Activated effector memory CD4-positive, alpha-beta T cell treated with anti-CD3 and anti-CD28 coated beads, Interleukin-2, amount 50 U/mL, for 16 hours (primary cell): Measurements from ENCODE around the gene PIGB.
"Not testable (repeated sequence)": the region's sequence is repeated elsewhere in the genome, so short reads cannot be mapped to it uniquely, and the experiment has no call there.

Source experiments
- DNase-seq: peaks from one replicate; pipeline ENCODE4 v3.0.0-alpha.2; 2020

PIGB gene

DNA sequence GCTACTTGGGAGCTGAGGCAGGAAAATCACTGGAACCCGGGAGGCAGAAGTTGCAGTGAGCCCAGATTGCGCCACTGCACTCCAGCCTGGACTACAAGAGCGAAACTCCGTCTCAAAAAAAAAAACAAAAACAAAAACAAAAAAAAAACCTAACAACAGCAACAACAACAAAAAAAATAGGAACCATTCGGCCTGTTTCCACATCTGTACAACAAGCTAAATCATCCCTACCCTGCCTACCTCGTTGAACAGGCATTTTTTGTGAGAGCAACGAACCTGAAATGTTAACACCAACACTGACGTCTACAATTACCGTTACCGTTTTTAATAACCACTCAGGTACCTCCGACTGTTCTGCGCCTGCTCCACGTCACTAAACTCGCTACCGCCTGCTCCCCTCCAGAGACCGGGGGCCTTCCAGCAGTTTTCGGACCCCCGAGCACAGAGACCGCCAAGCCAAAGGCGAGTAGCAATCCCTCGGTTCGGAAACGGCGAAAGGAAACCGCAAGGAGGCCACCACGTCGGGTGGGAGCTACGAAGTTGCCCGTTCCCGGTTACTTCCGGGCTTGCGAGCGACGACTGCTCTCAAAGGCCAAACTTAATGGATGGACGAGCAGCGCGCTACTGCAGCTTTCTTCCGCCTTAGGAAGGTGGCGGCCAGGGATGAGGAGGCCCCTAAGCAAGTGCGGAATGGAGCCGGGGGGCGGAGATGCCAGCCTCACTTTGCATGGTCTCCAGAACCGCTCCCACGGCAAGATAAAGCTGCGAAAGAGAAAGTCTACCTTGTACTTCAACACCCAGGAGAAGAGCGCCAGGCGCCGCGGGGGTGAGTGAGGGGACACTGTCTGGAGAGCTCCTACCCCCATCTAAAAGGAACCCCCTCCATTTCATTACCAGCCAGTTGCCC is at the start of gene PIGB, which contains the start of gene PIGBOS1:
Gene PIGB (plus strand): TSS at position 635 of the 907 bp plus-strand sequence. CDS start 29 bp downstream, at position 664.
Gene PIGBOS1 (minus strand): TSS at position 536 of the 907 bp plus-strand sequence. CDS start 1,331 bp downstream, outside the sequence.
- peak; percentile 90 for DNase-seq

DNA sequence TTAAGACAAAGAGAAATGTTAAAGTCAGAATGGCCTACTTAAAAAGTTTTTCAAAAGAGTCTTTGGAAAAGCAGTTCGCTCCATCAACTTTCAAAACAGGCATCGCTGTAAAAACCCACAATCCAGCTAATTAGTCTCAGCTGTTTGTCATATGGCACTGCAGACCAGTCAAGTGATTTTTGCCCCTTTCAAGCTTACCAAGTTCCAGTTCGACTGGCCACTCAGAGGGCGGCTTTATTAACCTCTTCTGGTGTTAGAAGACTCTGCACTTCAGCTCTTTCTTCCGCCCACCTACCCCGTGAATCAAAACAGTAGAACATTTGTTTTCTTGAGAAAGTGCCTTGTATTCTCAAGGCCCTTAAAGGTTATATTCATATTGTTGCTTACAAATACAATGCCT is 48.7 kb upstream of the PIGB start:
- no peak for DNase-seq

DNA sequence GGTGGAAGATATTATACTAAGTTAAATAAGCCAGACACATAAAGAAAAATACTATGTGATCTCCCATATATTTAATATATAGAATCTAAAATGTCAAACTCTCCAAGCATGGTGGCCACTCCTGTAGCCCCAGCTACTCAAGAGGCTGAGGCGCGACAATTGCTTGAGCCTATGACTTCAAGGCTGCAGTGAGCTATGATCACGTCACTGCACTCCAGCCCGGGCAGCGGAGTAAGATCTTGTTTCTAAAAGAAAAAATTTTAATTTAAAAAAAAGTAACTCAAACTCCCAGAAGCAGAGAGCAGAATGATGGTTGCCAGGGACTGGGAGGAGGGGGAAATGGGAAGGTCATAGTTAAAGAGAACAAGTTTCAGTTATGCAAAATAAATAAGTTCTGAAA is 42.7 kb upstream of the PIGB start:
- DNase-seq = no peak

DNA sequence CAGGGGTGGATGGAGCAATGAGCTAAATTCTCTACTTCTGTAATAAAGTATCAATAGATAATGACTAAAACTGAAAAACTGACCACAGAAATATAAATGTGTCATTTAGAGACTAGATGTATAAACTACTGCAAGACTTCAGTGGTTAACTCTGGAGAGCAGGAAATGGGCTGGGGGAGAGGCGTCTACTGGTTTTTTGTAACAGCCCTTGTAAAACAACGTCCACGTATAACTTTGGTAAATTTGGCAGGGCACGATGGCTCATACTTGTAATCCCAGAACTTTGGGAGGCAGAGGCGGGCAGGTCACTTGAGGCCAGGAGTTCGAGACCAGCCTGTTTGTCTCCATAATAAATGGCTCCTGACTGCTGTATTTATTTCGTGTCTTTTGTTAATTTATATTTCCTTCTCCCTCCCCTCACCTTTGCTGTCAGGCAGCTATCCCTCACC is 41.9 kb upstream of the PIGB start:
- peak; percentile 82 for DNase-seq

DNA sequence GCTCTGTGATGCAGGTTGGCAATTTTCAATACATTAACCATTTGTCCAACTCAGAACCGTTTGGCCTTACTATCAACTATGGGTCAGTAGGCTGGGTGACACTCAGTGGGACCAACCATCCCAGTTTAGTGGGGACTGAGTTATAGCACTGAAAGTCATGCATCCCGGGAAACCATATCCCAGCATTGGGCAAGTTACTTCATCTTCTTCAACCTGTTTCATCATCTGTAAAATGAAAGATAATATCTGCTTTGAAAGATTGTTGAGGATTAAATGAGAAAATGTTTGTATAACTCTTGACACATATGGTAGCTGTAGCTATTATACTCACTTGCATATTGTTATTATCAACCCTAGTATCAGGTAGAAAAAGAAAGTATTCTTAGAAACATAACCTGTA is 41.3 kb upstream of the PIGB start:
- no peak for DNase-seq

DNA sequence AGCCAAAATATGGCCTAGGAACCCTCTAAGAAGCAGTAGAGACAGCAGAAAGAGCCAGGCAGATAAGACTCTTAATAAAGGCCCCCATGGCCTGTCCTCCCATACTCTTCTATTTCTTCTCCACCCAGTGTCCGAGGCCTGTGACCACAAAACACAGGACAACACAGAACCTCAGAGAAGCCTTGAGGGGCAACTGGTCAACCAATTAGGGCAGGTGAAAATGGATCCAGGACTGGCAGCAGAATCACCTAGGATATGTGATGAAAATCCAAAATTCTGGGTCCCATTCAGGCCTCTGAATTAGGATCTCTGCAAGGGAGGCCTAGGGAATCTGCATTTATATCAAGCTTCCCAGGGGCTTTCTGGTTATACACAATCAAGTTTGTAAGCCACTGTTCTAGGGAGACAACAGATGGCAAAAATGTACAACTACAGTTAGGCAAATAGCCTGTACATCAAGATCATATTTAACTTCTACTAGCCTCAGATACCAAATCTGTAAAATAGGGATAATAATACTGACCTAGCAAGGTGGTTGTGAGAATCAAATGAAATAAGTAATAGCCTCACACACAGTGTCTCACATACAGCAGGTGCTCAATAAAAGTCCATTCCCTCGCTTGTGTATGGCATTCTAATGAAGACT is 39.8 kb upstream of the PIGB start:
- DNase-seq = no peak

DNA sequence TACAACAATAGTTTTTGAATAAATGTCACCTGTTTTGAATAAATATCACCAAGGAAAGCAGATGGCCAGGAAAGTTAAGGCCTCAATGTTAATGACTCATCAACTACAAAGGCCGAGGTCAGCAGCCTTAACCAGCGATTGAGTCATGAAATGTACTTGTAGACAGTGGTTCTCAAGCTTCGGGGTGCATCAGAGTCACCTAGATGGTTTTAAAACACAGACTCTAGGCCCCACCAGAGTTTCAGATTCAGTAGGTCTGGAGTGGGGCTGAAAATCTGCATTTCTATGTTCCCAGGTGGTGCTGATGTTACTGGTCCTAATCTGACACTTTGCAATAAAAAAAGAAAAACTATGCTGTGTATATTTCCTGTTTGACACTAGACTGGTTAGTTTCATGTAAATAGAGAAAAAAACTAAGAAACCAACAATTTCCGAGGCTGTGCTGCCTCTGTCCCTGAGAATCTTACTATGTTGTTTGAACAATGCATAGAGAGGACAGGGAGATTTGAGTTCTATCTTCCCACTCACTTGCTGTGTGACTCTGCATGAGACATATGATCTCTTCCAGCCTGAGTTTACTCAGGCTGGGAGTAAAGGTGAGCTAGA is 39.2 kb upstream of the PIGB start:
- DNase-seq = peak; percentile 82

DNA sequence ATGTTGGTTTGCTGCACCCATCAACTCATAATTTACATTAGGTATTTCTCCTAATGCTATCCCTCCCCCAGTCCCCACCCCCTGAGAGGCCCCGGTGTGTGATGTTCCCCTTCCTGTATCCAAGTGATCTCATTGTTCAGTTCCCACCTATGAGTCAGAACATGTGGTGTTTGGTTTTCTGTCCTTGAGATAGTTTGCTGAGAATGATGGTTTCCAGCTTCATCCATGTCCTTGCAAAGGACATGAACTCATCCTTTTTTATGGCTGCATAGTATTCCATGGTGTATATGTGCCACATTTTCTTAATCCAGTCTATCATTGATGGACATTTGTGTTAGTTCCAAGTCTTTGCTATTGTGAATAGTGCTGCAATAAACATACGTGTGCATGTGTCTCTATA is 38.4 kb upstream of the PIGB start:
- DNase-seq = not testable (repeated sequence)

DNA sequence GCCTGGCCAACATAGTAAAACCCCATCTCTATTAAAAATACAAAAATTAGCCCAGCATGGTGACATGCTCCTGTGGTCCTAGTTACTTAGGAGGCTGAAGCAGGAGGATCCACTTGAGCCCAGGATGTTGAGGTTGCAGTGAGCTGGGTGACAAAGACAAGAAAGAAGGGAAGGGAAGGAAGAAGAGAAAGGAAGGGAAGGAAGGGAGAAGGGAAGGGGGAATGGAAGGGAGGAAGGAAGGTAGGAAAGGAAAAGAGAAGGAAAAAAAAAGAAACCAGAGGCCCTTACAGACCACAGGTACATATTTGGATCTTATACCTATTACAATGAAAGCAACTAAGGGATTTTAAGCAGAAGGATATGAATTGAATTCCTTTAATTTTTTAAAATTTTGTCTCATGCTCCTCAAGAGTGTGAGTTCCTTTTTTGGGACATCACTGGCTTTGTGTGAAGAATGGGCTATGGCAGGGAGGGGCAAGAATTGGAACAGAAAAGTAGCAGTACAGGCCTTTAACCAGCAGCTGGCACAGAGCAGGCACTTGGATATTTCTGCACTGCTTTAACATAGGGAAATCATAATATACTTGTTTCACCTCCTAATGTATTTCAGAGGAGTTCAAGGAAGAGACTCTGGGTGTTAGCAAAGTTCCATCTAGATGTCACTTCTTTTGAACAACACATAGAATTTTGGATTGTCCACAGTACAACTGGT is 37.3 kb upstream of the PIGB start:
- no peak for DNase-seq

DNA sequence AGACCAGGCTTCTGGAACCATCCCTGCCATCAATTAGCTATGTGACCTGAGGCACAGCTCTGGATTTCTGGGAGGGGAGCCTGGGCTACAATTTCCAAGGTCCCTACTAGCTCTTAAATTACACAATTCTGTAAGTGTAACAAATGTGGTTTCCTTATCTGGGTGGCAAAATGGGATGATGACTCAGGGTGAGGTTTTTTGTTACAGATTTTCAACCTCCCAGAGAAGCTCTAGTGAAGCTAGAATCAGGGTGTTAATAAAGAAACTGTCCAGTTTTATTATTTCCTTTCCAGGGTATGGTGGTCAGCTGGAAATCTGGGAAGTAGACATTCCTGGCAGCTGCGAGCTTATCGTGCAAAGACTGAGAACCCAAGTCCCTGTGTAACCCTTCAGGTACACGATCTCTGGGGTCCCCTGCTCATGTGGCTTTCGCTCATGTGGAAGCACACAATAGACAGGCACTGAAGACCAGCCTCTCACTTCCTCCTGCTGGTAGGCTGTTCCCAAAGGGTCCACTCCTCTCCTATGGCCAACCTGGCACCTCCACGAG is 36.7 kb upstream of the PIGB start:
- no peak for DNase-seq

DNA sequence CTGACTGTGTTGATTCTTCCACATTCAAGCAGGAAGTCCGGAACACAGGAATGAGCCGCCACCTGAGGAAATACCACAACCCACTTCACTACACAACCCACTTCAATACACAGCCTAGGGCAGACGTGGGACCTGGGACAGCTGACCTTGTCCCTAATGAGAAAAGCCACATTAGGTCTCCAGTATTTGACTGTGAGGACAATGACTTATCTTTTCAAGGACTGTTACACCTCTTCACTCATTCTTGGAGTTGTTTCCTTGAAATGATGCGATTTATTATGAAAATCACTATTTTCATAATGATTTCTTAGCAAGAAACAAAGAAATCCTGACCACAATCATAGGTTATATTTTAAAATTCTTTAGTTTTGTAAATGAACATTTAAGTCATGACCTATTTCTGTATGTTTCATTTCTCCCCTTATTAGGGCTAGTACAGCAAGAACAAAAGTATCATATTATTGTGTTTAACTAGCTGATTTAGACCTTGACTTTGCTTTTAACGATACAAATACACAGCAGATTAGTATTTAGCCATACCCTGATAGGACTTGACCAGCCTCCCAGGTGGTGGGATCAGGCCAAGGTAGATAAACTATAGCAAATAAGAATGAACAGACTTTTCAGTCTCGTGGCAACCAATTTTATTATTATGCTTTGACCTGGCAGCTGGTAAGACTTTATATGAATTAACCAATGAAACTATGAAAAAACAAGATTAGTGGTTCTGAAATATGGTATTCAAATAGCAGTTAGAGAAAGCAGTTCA is 35.5 kb upstream of the PIGB start:
- DNase-seq = no peak

DNA sequence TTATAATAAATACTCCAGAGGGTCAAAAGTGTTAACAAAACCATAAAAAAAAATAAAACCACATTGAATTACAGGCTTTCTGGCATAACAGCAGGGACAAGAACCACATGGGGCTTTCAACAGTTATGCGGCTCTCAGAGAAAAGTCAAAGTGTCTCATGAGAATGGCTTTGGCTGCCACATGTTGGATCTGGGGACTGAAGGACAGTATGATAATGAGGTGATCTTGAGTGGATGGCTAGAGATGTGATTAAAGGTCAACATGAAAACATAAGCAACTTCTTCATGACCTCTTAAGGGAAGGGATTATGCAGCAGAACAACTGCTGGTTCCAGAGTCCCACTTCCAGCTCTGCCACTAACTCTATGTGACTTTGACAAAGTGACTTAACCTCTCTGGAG is 34.6 kb upstream of the PIGB start:
- no peak for DNase-seq

DNA sequence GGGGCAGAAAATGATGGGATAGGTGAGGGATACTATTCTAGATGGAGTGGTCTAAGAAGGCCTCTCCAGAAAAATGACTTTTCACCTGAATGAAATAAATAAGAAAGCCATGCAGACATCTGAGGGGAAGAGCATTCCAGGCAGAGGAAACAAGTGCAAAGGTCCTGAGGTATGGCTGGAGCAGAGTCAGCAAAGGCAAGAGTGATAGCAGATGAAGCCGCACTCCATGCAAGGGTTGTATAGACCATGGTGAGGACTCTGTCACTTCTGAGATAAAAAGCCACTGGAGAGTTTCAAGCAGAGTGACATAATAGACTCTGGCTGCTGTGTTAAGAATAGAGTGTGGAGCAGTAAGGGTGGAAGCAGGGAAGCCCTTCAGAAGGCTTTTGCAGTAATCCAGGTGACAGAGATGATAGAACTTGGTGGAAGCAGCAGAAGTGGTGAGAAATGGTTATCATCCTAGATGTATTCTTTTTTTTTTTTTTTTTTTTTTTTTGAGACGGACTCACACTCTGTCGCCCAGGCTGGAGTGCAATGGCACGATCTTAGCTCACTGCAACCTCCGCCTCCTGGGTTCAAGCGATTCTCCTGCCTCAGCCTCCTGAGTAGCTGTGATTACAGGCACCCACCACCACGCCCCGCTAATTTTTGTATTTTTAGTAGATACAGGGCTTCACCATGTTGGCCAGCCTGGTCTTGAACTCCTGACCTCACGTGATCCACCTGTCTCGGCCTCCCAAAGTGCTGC is 32.4 kb upstream of the PIGB start:
- not testable (repeated sequence) for DNase-seq

DNA sequence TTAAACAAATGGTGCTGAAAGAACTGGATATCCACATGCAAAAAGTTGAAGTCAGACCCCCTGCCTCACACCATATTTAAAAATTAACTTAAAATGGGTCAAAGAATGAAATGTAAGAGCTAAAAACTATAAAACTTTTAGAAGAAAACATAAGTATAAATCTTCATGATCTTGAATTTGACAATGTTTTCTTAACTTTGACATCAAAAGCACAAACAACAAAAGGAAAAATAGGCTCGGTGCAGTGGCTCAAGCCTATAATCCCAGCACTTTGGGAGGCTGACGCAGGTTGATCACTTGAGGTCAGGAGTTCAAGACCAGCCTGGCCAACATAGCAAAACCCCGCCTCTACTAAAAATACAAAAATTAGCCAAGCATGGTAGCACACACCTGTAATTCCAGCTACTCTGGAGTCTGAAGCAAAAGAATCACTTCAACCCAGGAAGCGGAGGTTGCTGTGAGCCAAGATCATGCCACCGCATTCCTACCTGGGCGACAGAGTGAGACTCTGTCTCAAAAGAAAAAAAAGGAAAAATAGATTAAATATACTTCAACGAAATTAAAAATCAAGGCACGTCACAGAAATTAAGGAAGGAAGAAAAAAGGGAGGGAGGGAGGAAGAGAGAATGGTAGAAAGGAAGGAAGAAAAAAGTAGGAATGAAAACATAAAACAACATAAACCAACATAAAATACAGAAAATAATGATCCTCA is 30.9 kb upstream of the PIGB start:
- DNase-seq = no peak

DNA sequence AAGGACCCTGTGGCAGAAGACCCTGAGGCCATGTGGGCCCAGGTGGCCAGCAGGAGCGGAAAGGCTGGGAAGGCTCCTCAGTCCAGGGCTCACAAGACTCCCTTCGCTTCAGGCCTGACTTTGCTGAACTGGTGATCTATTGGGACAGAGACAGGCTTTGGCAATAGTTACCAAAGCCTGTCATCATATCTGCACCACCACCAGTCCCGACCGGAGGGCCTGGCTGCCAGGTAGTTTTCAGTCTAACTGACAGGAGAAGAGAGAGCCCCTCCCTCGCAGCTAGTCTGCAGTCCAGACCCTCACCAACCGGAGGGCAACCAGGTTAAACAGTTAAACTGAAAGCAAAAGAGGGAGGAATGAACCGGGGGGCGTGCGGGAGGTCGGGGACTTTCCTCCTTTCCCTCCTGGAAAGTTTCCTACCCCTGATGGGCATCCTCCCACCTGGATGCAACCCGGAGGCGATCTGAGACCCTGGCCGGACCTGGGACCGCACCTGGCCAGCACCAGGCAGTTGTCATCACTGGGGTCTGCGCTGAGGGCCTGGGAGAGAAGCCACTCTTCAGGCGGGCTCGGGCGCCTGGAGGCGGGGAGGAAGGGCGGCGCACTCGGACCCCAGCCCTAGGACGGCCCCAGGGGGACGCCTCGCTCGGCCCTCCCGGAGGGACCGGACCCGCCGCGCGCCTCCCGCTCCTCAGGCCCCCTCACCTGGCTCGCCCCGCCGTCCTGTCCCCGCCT is 29.8 kb upstream of the PIGB start:
- DNase-seq = peak; percentile 77

DNA sequence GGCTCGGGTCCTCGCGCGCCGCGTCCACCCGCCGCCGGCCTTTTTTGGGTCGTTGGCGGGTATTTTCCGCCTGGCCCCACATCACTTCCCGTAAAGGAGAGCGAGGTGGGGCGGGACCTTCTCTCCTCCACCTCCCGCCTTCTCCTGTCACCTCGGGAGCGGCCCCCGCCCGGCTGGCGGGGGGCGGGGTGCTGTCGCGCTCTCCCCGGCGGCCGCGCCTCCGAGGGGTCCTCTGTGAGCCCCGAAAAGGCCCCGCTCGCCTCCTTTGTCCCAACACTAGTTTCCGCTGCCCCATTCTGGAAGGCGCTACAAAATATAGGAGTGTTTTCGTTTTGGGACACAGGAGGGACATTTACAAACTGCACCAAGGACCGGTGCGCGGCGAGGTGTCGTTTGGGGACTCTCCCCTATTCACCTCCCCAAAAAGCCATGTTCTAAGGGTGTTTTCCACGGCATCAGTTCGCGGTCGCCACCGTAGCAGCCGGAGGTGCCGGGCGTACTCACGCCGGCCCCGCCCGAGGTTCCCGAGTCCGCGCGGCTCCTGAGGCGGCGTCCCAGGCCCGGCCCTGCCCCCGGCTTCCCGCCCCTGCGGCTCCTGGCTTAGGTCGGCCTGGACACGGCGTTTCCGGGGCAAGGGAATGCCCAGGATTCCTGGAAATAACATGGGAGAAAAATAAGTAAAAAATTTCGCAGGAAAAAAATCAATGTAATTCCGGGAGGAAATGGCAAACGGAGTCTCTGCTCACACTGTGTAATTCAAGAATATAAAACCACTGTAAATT is 29.1 kb upstream of the PIGB start, which contains the start of gene RAB27A:
Gene RAB27A (minus strand): TSS at position 68 of the 782 bp plus-strand sequence. CDS start 54,879 bp downstream, outside the sequence.
- peak; percentile 92 for DNase-seq

DNA sequence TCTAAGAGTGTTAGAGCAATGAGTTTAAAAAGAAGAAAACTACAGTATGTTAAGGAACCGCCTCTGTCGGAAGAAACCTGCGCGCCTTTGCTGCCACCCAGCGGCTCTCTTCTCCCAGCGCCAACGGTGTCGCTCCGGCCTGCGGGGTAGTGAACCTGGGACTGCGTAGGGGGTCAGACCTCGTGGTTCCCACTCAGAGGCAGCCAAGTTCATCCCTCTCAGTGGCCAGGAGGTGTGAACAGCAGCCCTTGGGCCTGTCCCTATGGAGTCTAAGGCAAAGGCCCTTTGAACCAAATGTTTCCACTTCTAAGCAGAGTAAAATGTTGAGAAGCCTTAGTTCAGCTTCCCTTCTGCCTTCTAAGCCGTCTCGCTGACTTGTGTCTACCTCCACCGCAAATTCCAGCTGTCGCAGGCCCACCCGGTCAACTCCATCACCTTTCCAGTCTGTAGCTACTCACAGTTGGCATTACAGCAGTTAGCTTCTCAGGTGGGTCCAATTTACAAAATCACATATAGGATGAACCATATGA is 28.4 kb upstream of the PIGB start:
- peak; percentile 94 for DNase-seq

DNA sequence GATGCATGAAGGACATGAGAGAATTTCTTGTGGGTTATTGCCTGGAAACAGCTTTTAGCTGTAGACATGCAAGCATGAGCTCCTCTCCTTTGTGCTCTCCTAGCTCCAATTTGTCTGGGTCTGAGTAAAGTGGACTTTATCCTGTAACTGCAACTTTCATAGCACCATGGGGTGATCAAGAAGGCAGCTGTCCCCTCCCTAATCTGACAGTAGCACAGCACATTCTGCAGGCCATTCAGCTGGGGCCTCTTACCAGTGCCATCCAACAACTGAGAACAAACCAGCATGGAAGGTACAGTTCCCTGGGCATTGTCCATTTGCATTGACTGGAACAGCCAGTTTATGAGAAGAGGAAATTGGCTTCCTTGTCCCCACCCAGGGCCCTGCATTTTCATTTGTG is 21.7 kb upstream of the PIGB start:
- DNase-seq = no peak
